DMS153 treated with DMSO at 0.1 percent for 48 hours (cell line): Measurements from ENCODE around the gene GRAMD4.

Source experiments
- DNase-seq: peaks from one replicate; lab custom pipeline; 2025; ENCODE audit not compliant: unreplicated experiment; lab: John Stamatoyannopoulos, UW

The GRAMD4 gene

GRCh38 chr22:46666577-46667244 is 46.5 kb downstream of the GRAMD4 start:
- no peak for DNase-seq

GRCh38 chr22:46667245-46667623 is 47.0 kb downstream of the GRAMD4 start:
- DNase-seq, result no peak

GRCh38 chr22:46668116-46668515 is 47.9 kb downstream of the GRAMD4 start:
- no peak for DNase-seq

GRCh38 chr22:46669201-46669600 is 49.0 kb downstream of the GRAMD4 start:
- no peak for DNase-seq

- no peak for DNase-seq
These were observed 51.7 kb downstream of the GRAMD4 start for GRCh38 chr22:46671824-46672432.

- no peak for DNase-seq
These were observed 52.5 kb downstream of the GRAMD4 start for GRCh38 chr22:46672731-46673130.

GRCh38 chr22:46673205-46673604 is 53.0 kb downstream of the GRAMD4 start:
- DNase-seq, result no peak

- no peak for DNase-seq
These were observed 53.6 kb downstream of the GRAMD4 start for GRCh38 chr22:46673662-46674236.

- no peak for DNase-seq
These were observed 54.2 kb downstream of the GRAMD4 start for GRCh38 chr22:46674367-46674781.

- no peak for DNase-seq
These were observed 54.7 kb downstream of the GRAMD4 start for GRCh38 chr22:46674906-46675305.

- DNase-seq, result no peak
These were observed 55.3 kb downstream of the GRAMD4 start for GRCh38 chr22:46675479-46675878.

GRCh38 chr22:46675938-46676337 is 55.8 kb downstream of the GRAMD4 start:
- no peak for DNase-seq

- DNase-seq, result no peak
These were observed 56.3 kb downstream of the GRAMD4 start for GRCh38 chr22:46676479-46676878.

GRCh38 chr22:46676881-46677280 is 56.7 kb downstream of the GRAMD4 start:
- no peak for DNase-seq

GRCh38 chr22:46677323-46678002 is 57.3 kb downstream of the GRAMD4 start:
- DNase-seq, result no peak

GRCh38 chr22:46678003-46678657 is 57.9 kb downstream of the GRAMD4 start:
- no peak for DNase-seq

- DNase-seq, result no peak
These were observed 58.9 kb downstream of the GRAMD4 start for GRCh38 chr22:46678785-46679700.

GRCh38 chr22:46679706-46680269 is 59.6 kb downstream of the GRAMD4 start:
- DNase-seq, result no peak

GRCh38 chr22:46681010-46681409 is 60.8 kb downstream of the GRAMD4 start:
- no peak for DNase-seq
